Activated CD8-positive, alpha-beta T cell treated with anti-CD3 and anti-CD28 coated beads for 36 hours (primary cell): ENCODE results near the gene DCTN5. TPM values are rescaled to one million over a fixed set of nuclear protein-coding genes. Genes with fewer than 3 reads are reported as not detected.

ENCODE experiments used
- ATAC-seq: fragments of 200-7000 bp; cut with Tn5 transposase; one replicate; pipeline ENCODE4 v1.10.0; 2021; ENCODE audit warnings: mild to moderate bottlenecking, moderate library complexity
- CTCF ChIA-PET: fragments of 350-600 bp; sonication (Branson Sonifier 250); formaldehyde crosslinking; loops from one replicate; lab custom pipeline; 2021; ENCODE audit warnings: antibody characterized with exemption; lab: Charles Lee
- POLR2A ChIA-PET: fragments of 350-600 bp; sonication (Branson Sonifier 250); formaldehyde crosslinking; loops from one replicate; lab custom pipeline; 2021; ENCODE audit warnings: antibody characterized with exemption; lab: Charles Lee
- DNase-seq: peaks from one replicate; pipeline ENCODE4 v3.0.0-alpha.2; 2020
- H3K27ac Mint-ChIP-seq: one replicate; pipeline ENCODE4 v1.8.0; 2021; ENCODE audit warnings: mild to moderate bottlenecking, mixed read lengths
- H3K27me3 Mint-ChIP-seq: one replicate; pipeline ENCODE4 v1.8.0; 2021; ENCODE audit warnings: mixed read lengths
- H3K36me3 Mint-ChIP-seq: one replicate; pipeline ENCODE4 v1.8.0; 2021; ENCODE audit warnings: low read depth, mixed read lengths
- H3K4me1 Mint-ChIP-seq: one replicate; pipeline ENCODE4 v1.8.0; 2021; ENCODE audit warnings: low read depth, mixed read lengths
- H3K4me3 Mint-ChIP-seq: one replicate; pipeline ENCODE4 v1.8.0; 2021; ENCODE audit warnings: mild to moderate bottlenecking, moderate library complexity, mixed read lengths
- H3K9me3 Mint-ChIP-seq: one replicate; pipeline ENCODE4 v1.8.0; 2021; ENCODE audit warnings: mixed read lengths
- intact Hi-C: fragments of 100-400 bp; cut with micrococcal nuclease; formaldehyde crosslinking; loops from one replicate; pipeline ENCODE4 v1.10.0; 2022
- total RNA-seq, 2 experiments: library from RNA; stranded (reverse); gene quantifications; one replicate each; pipeline ENCODE4 v1.2.3, GENCODE V29; 2021
- TF ChIP-seq, protein P1 (sequence below): fragments of 200-600 bp; IDR thresholded peaks from one replicate; pipeline ENCODE4 v1.8.0; 2022; ENCODE audit warnings: antibody characterized with exemption, mild to moderate bottlenecking

The DCTN5 gene
- total RNA-seq, 2 experiments from 2014 or later, result 51.3 to 54.1 TPM

DNA sequence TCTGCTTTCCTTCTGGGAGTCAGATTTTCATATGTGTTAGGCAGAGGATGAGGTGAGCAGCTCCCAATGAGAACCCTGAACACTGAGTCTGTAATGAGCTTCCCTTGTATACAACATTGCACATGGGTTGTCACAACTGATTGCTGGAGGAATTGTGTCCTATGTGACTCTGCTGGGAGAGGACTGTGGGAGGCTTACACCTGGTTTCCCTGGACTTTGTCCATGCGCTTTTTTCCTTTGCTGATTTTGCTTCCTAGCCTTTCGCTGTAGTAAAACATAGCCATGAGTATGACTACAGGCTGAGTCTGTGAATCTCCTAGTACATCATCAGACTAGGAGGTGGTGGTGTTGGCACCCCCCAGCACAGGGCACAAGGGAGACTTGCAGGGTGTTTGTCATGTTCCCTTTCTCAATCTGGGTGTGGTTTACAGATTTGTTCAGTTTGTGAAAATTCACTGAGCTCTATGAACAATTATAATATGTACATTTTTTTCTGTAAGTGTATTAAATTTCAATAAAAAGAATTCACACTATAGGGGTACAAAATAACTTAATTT is 35.7 kb downstream of the DCTN5 start:
- no peak for ATAC-seq
- H3K4me3 Mint-ChIP-seq, result no peak overlapping the region
- CTCF ChIA-PET, result interaction anchor here (1.4 to 1.7 kb wide), 3 partner anchors 33 to 81 kb away, joined by 4 to 5 read pairs (median 5); partner anchors contain the start of gene NDUFAB1
- H3K36me3 Mint-ChIP-seq, result peaks cover 35% of the 10 kb centered on the region
- no peaks in the 10 kb centered on the region for H3K9me3 Mint-ChIP-seq
- DNase-seq, result no peak
- peaks cover 12% of the 10 kb centered on the region for H3K4me1 Mint-ChIP-seq
- TF ChIP-seq, protein P1, sequence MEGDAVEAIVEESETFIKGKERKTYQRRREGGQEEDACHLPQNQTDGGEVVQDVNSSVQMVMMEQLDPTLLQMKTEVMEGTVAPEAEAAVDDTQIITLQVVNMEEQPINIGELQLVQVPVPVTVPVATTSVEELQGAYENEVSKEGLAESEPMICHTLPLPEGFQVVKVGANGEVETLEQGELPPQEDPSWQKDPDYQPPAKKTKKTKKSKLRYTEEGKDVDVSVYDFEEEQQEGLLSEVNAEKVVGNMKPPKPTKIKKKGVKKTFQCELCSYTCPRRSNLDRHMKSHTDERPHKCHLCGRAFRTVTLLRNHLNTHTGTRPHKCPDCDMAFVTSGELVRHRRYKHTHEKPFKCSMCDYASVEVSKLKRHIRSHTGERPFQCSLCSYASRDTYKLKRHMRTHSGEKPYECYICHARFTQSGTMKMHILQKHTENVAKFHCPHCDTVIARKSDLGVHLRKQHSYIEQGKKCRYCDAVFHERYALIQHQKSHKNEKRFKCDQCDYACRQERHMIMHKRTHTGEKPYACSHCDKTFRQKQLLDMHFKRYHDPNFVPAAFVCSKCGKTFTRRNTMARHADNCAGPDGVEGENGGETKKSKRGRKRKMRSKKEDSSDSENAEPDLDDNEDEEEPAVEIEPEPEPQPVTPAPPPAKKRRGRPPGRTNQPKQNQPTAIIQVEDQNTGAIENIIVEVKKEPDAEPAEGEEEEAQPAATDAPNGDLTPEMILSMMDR, result no peak
- no peaks in the 10 kb centered on the region for H3K27me3 Mint-ChIP-seq
- no peak overlapping the region for H3K27ac Mint-ChIP-seq
- intact Hi-C loops, result no loop called here
- POLR2A ChIA-PET, result interaction anchor here (0.9 to 3.7 kb wide), 3 partner anchors 7 to 119 kb away, joined by 3 to 19 read pairs (median 4); no protein-coding TSS in a partner anchor

- TF ChIP-seq, protein P1, result no peak
- Mint-ChIP-seq H3K4me1 (peaks cover 12% of the 10 kb centered on the region), H3K27ac (peak within 1 kb of the TSS; percentile 63), H3K36me3 (peaks cover 40% of the 10 kb centered on the region), H3K9me3 (no peaks in the 10 kb centered on the region), H3K27me3 (no peaks in the 10 kb centered on the region), H3K4me3 (peak within 1 kb of the TSS; percentile 93)
- ChIA-PET POLR2A (interaction anchor here (0.6 to 4.1 kb wide), 9 partner anchors 9 to 525 kb away, joined by 3 to 19 read pairs (median 4); partner anchors contain the start of genes DCTN5, NDUFAB1 and PALB2), CTCF (interaction anchor here (0.8 to 1.6 kb wide), 3 partner anchors 82 to 803 kb away, joined by 3 to 6 read pairs (median 5); partner anchors contain the start of gene NDUFAB1)
- peak; percentile 92 for DNase-seq
- ATAC-seq, result peak; percentile 98
- intact Hi-C loops, result no loop called here
Measured at GRCh38 chr16:23678430-23679273, 37.4 kb downstream of the DCTN5 start, which contains the start of gene PLK1. TSS of gene PLK1 (plus strand) at chr16:23678889. CDS start at chr16:23678933, 44 bp downstream.

DNA sequence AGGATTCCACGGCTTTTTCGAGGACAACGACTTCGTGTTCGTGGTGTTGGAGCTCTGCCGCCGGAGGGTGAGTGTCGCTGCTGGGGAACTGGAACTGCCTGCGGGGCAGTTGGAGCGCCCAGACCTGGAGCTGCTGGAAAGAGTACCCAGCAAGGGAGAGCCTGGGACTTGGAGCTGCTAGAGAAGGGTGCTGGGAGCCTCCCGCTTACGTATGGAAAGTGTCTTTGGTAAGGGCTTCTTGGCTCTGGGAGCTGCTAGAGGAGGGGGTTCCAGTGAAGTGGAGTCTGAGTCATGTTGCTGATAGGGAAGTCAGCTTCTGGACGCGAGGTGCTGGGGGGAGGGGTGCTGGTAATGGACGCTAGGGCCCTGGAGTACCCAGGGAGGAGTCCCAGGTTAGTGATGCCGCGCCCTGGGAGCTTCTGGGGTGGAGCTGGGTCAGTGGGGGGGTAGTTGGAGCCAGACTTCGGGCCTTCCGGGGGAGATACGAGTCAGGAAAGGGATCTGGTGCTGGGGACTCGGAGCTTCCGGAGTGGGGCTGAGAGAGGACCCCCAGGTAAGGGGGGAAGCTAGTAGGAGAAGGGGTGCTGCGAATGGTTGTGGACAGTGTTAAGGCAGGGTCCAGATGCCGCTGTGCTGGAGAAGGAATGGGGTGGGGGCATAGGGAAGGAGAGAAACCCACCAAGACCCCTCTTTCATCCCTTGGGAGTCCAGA is 38.2 kb downstream of the DCTN5 start:
- TF ChIP-seq, protein P1, result no peak
- Mint-ChIP-seq H3K4me3 (peak overlapping the region; percentile 93), H3K4me1 (peaks cover 12% of the 10 kb centered on the region), H3K36me3 (peaks cover 44% of the 10 kb centered on the region), H3K27me3 (no peaks in the 10 kb centered on the region), H3K9me3 (no peaks in the 10 kb centered on the region), H3K27ac (peak overlapping the region; percentile 57)
- intact Hi-C loops, result no loop called here
- DNase-seq, result peak; percentile 46
- no peak for ATAC-seq
- POLR2A ChIA-PET, result interaction anchor here (0.6 to 4.1 kb wide), 7 partner anchors 10 to 704 kb away, joined by 3 to 19 read pairs (median 5); partner anchors contain the start of genes DCTN5, NDUFAB1 and PALB2
- CTCF ChIA-PET, result interaction anchor here (0.8 to 1.2 kb wide), 3 partner anchors 10 to 802 kb away, joined by 3 to 6 read pairs (median 3); partner anchors contain the start of gene NDUFAB1

- H3K9me3 Mint-ChIP-seq, result no peaks in the 10 kb centered on the region
- H3K27ac Mint-ChIP-seq, result no peak overlapping the region
- intact Hi-C loops, result no loop called here
- peaks cover 44% of the 10 kb centered on the region for H3K36me3 Mint-ChIP-seq
- POLR2A ChIA-PET, result interaction anchor here (0.8 to 4.1 kb wide), 4 partner anchors 10 to 283 kb away, joined by 4 to 19 read pairs (median 14); partner anchors contain the start of genes DCTN5 and PALB2
- no peaks in the 10 kb centered on the region for H3K27me3 Mint-ChIP-seq
- H3K4me1 Mint-ChIP-seq, result peaks cover 12% of the 10 kb centered on the region
- CTCF ChIA-PET, result interaction anchor here (1.2 kb wide), 1 partner anchor 10 kb away, joined by 3 read pairs; no protein-coding TSS in a partner anchor
- no peak for DNase-seq
- peak overlapping the region; percentile 93 for H3K4me3 Mint-ChIP-seq
- ATAC-seq, result no peak
- TF ChIP-seq, protein P1, result no peak
Measured at GRCh38 chr16:23679986-23680336, 38.7 kb downstream of the DCTN5 start.
